Naive thymus-derived CD4-positive, alpha-beta T cell (primary cell): ENCODE data around the gene PLEKHA7. TPM values are rescaled to one million over a fixed set of nuclear protein-coding genes. Genes with fewer than 3 reads are reported as not detected.

ENCODE experiments used
- ATAC-seq: fragments of 150-1000 bp; cut with Tn5 transposase; 2 replicates; pipeline ENCODE4 v1.10.0; 2021; ENCODE audit warnings: mild to moderate bottlenecking, moderate library complexity
- CTCF ChIA-PET: fragments of 350-600 bp; sonication (Branson Sonifier 250); formaldehyde crosslinking; loops from one replicate; lab custom pipeline; 2021; ENCODE audit warnings: antibody characterized with exemption; lab: Charles Lee
- POLR2A ChIA-PET: fragments of 350-600 bp; sonication (Branson Sonifier 250); formaldehyde crosslinking; loops from one replicate; lab custom pipeline; 2021; ENCODE audit warnings: antibody characterized with exemption, inconsistent platforms; lab: Charles Lee
- DNase-seq, 9 donors: peaks; one replicate each; pipeline versions ENCODE4 v3.0.0 to v3.0.0-alpha.2; 2020 to 2022; ENCODE audit warnings: mixed read lengths in 1 of 9
- H3K27ac ChIP-seq: one replicate; pipeline ENCODE4 v1.7.0; 2013; ENCODE audit warnings: mild to moderate bottlenecking, low read depth, low read length, moderate library complexity
- H3K27me3 ChIP-seq, 2 donors: one replicate each; pipeline ENCODE4 v1.7.0; 2013; ENCODE audit warnings: low read length in 2 of 2, mild to moderate bottlenecking in 2 of 2, moderate library complexity in 2 of 2; ENCODE audit not compliant: control insufficient read depth in 2 of 2, insufficient read depth in 2 of 2
- H3K36me3 ChIP-seq, 3 experiments: 1 replicate in 2 of 3; 2 replicates in 1 of 3; pipeline ENCODE4 v1.7.0; 2013; ENCODE audit warnings: low read length in 3 of 3, mild to moderate bottlenecking in 3 of 3, moderate library complexity in 1 of 3; ENCODE audit not compliant: insufficient read depth in 3 of 3, control insufficient read depth in 2 of 3
- H3K4me1 ChIP-seq, 2 donors: one replicate each; pipeline ENCODE4 v1.7.0; 2013; ENCODE audit warnings: low read length in 2 of 2, mild to moderate bottlenecking in 2 of 2, moderate library complexity in 1 of 2; ENCODE audit not compliant: control insufficient read depth in 2 of 2, insufficient read depth in 2 of 2
- H3K4me3 ChIP-seq: 2 replicates; pipeline ENCODE4 v1.7.0; 2013; ENCODE audit warnings: mild to moderate bottlenecking, low read length
- H3K9me3 ChIP-seq, 3 experiments: 1 replicate in 2 of 3; 2 replicates in 1 of 3; pipeline ENCODE4 v1.7.0; 2013; ENCODE audit warnings: low read length in 3 of 3; ENCODE audit not compliant: control insufficient read depth in 2 of 3
- H3K27ac Mint-ChIP-seq, 9 donors: one replicate each; pipeline ENCODE4 v1.8.0; 2020 to 2022; ENCODE audit warnings: mixed read lengths in 9 of 9, mild to moderate bottlenecking in 8 of 9, moderate library complexity in 5 of 9, inconsistent platforms in 2 of 9
- H3K27me3 Mint-ChIP-seq, 5 donors: one replicate each; pipeline ENCODE4 v1.8.0; 2021 to 2022; ENCODE audit warnings: mixed read lengths in 5 of 5, mild to moderate bottlenecking in 1 of 5
- H3K36me3 Mint-ChIP-seq, 5 donors: one replicate each; pipeline ENCODE4 v1.8.0; 2020 to 2022; ENCODE audit warnings: mixed read lengths in 5 of 5, mild to moderate bottlenecking in 3 of 5, inconsistent platforms in 1 of 5
- H3K4me1 Mint-ChIP-seq, 7 donors: one replicate each; pipeline ENCODE4 v1.8.0; 2020 to 2022; ENCODE audit warnings: mixed read lengths in 7 of 7, mild to moderate bottlenecking in 3 of 7, inconsistent platforms in 1 of 7
- H3K4me3 Mint-ChIP-seq, 10 donors: one replicate each; pipeline ENCODE4 v1.8.0; 2020 to 2022; ENCODE audit warnings: mild to moderate bottlenecking in 10 of 10, mixed read lengths in 10 of 10, moderate library complexity in 6 of 10, inconsistent platforms in 2 of 10
- H3K9me3 Mint-ChIP-seq, 11 donors: one replicate each; pipeline ENCODE4 v1.8.0; 2020 to 2022; ENCODE audit warnings: mixed read lengths in 11 of 11, mild to moderate bottlenecking in 4 of 11, inconsistent platforms in 1 of 11, moderate library complexity in 1 of 11
- intact Hi-C, 2 donors: fragments of 100-400 bp; cut with micrococcal nuclease; formaldehyde crosslinking; loops; one replicate each; pipeline ENCODE4 v1.15.1; 2023
- polyA plus RNA-seq, 2 donors: library from polyadenylated mRNA; unstranded; fragments of 300-500 nt; fragmentation: Illumina TruSeq; gene quantifications; one replicate each; pipeline ENCODE4 v1.2.3, GENCODE V29; 2021
- total RNA-seq, 6 experiments: library from RNA in 5 of 6; stranded (reverse) in 5 of 6; gene quantifications; 1 replicate in 5 of 6; 2 replicates in 1 of 6; pipeline ENCODE4 v1.2.3 and lab custom pipeline; 2021 to 2026

Gene PLEKHA7
- total and polyA plus RNA-seq, 7 experiments from 2014 or later, result 0.84 to 4.8 (median 2.4) TPM

- Histone ChIP-seq H3K9me3 (no peaks in the 10 kb centered on the region), H3K27ac (no peak overlapping the region), H3K36me3 (no peaks in the 10 kb centered on the region), H3K4me3 (no peak overlapping the region), H3K27me3 (no peaks in the 10 kb centered on the region), H3K4me1 (no peaks in the 10 kb centered on the region)
- H3K4me1 Mint-ChIP-seq, result peaks cover 0 to 10% (median 0%) of the 10 kb centered on the region in 7 donors
- CTCF ChIA-PET, result no interaction called here
- DNase-seq (no peak), ATAC-seq (no peak)
- H3K4me3 Mint-ChIP-seq, result no peak overlapping the region
- POLR2A ChIA-PET, result no interaction called here
- intact Hi-C loops, result no loop called here
- H3K27ac Mint-ChIP-seq, result no peak overlapping the region
- H3K36me3 Mint-ChIP-seq, result peaks cover 0 to 5% (median 0%) of the 10 kb centered on the region in 5 donors
- H3K27me3 Mint-ChIP-seq, result peaks cover 0 to 4% (median 0%) of the 10 kb centered on the region in 5 donors
- peaks cover 0 to 5% (median 0%) of the 10 kb centered on the region in 11 donors for H3K9me3 Mint-ChIP-seq
These were observed 151.5 kb downstream of the PLEKHA7 start for GRCh38 chr11:16862726-16863125.

GRCh38 chr11:16861862-16862261, 152.4 kb downstream of the PLEKHA7 start:
- Mint-ChIP-seq H3K27ac (no peak overlapping the region), H3K9me3 (peaks cover 0 to 5% (median 0%) of the 10 kb centered on the region in 11 donors), H3K27me3 (peaks cover 0 to 4% (median 0%) of the 10 kb centered on the region in 5 donors), H3K4me1 (peaks cover 0 to 10% (median 0%) of the 10 kb centered on the region in 7 donors), H3K36me3 (peaks cover 0 to 5% (median 0%) of the 10 kb centered on the region in 5 donors), H3K4me3 (no peak overlapping the region)
- Histone ChIP-seq H3K27me3 (no peaks in the 10 kb centered on the region), H3K36me3 (no peaks in the 10 kb centered on the region), H3K27ac (no peak overlapping the region), H3K4me3 (no peak overlapping the region), H3K4me1 (no peaks in the 10 kb centered on the region), H3K9me3 (no peaks in the 10 kb centered on the region)
- POLR2A ChIA-PET, result no interaction called here
- no peak for ATAC-seq
- intact Hi-C loops, result no loop called here
- CTCF ChIA-PET, result no interaction called here
- no peak for DNase-seq

DNA sequence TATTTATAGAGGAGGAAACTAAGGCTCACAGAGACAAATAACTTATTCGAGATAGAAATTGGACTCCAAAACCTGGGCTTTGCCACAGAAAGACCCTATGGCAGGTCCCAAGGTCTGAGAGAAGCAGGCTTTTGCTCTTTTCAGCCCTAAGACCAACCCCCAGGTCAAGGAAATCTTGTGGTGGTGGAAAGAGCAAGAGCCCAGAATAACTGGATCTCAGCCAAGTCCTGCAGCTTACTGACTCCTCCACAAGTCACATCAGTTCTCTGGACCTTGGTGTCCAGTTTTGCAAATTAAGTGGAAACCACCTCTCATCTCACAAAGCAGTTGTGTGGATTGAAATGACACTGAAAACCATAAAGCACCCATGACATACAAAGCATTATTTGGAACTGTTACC, 153.6 kb downstream of the PLEKHA7 start:
- H3K4me1 ChIP-seq, result no peaks in the 10 kb centered on the region
- no peak overlapping the region for H3K4me3 ChIP-seq
- no peaks in the 10 kb centered on the region for H3K36me3 ChIP-seq
- Mint-ChIP-seq H3K9me3 (peaks cover 0 to 5% (median 0%) of the 10 kb centered on the region in 11 donors), H3K27me3 (peaks cover 0 to 4% (median 0%) of the 10 kb centered on the region in 5 donors), H3K27ac (no peak overlapping the region), H3K36me3 (peaks cover 0 to 5% (median 0%) of the 10 kb centered on the region in 5 donors), H3K4me3 (no peak overlapping the region), H3K4me1 (peaks cover 0 to 10% (median 0%) of the 10 kb centered on the region in 7 donors)
- no peak overlapping the region for H3K27ac ChIP-seq
- ChIA-PET CTCF (no interaction called here), POLR2A (no interaction called here)
- no peaks in the 10 kb centered on the region for H3K9me3 ChIP-seq
- DNase-seq, result no peak
- ATAC-seq, result no peak
- intact Hi-C loops, result no loop called here
- H3K27me3 ChIP-seq, result no peaks in the 10 kb centered on the region

- Mint-ChIP-seq H3K9me3 (peaks cover 0 to under 1% (median 0%) of the 10 kb centered on the region in 11 donors), H3K27me3 (peaks cover 0 to under 1% (median 0%) of the 10 kb centered on the region in 5 donors), H3K36me3 (peaks cover 0 to under 1% (median 0%) of the 10 kb centered on the region in 5 donors), H3K4me1 (peaks cover 0 to 10% (median 0%) of the 10 kb centered on the region in 7 donors), H3K27ac (no peak overlapping the region), H3K4me3 (no peak overlapping the region)
- Histone ChIP-seq H3K27ac (no peak overlapping the region), H3K4me3 (no peak overlapping the region), H3K9me3 (no peaks in the 10 kb centered on the region), H3K27me3 (no peaks in the 10 kb centered on the region), H3K4me1 (no peaks in the 10 kb centered on the region), H3K36me3 (no peaks in the 10 kb centered on the region)
- ChIA-PET POLR2A (no interaction called here), CTCF (no interaction called here)
- intact Hi-C loops, result no loop called here
- DNase-seq (no peak), ATAC-seq (no peak)
These were observed 154.6 kb downstream of the PLEKHA7 start for GRCh38 chr11:16859651-16860050.

DNA sequence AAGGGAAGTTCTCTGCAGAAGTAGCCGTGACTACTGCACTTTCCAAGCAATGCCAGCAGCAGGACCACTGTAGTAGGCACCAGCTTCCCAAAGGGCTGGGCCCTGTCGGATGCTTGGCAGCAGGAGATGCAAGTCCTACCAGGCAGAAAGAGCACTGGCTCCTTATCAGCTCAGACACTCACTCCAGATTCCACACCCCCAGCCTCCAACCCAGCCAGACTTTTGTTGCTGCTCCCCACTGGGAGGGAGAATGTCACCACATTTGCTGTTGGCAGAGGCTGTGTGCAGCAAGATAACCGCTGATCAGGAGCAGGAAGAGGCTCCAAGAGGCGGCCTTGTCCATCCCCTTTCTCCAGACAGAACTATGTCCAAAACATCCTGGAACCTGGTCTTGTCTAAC, 157.0 kb downstream of the PLEKHA7 start:
- no peaks in the 10 kb centered on the region for H3K27me3 ChIP-seq
- no peaks in the 10 kb centered on the region for H3K9me3 ChIP-seq
- ChIA-PET POLR2A (no interaction called here), CTCF (interaction anchor here (0.7 kb wide), 1 partner anchor 12 kb away, joined by 3 read pairs; no protein-coding TSS in a partner anchor)
- Mint-ChIP-seq H3K9me3 (peaks cover 0 to under 1% (median 0%) of the 10 kb centered on the region in 11 donors), H3K27me3 (no peaks in the 10 kb centered on the region), H3K4me1 (peaks cover 0 to 2% (median 0%) of the 10 kb centered on the region in 7 donors), H3K27ac (no peak overlapping the region), H3K4me3 (no peak overlapping the region), H3K36me3 (no peaks in the 10 kb centered on the region)
- no peaks in the 10 kb centered on the region for H3K4me1 ChIP-seq
- H3K4me3 ChIP-seq, result no peak overlapping the region
- DNase-seq (no peak), ATAC-seq (no peak)
- intact Hi-C loops, result no loop called here
- H3K36me3 ChIP-seq, result no peaks in the 10 kb centered on the region
- no peak overlapping the region for H3K27ac ChIP-seq

GRCh38 chr11:16856022-16856471, 158.2 kb downstream of the PLEKHA7 start:
- intact Hi-C loops, result no loop called here
- H3K27ac Mint-ChIP-seq, result peak overlapping the region in 2 of 9 donors; percentile 5 to 8
- POLR2A ChIA-PET, result no interaction called here
- no peaks in the 10 kb centered on the region for H3K36me3 Mint-ChIP-seq
- Histone ChIP-seq H3K27ac (no peak overlapping the region), H3K4me1 (no peaks in the 10 kb centered on the region), H3K4me3 (no peak overlapping the region), H3K36me3 (no peaks in the 10 kb centered on the region), H3K27me3 (no peaks in the 10 kb centered on the region), H3K9me3 (no peaks in the 10 kb centered on the region)
- no peaks in the 10 kb centered on the region for H3K4me1 Mint-ChIP-seq
- DNase-seq, result no peak
- CTCF ChIA-PET, result no interaction called here
- ATAC-seq, result no peak
- H3K4me3 Mint-ChIP-seq, result no peak overlapping the region
- peaks cover 0 to 1% (median 0%) of the 10 kb centered on the region in 11 donors for H3K9me3 Mint-ChIP-seq
- H3K27me3 Mint-ChIP-seq, result no peaks in the 10 kb centered on the region

- Mint-ChIP-seq H3K27ac (no peak overlapping the region), H3K27me3 (no peaks in the 10 kb centered on the region), H3K36me3 (no peaks in the 10 kb centered on the region), H3K4me3 (no peak overlapping the region), H3K9me3 (peaks cover 0 to 1% (median 0%) of the 10 kb centered on the region in 11 donors), H3K4me1 (no peaks in the 10 kb centered on the region)
- ChIA-PET POLR2A (no interaction called here), CTCF (no interaction called here)
- Histone ChIP-seq H3K36me3 (no peaks in the 10 kb centered on the region), H3K9me3 (no peaks in the 10 kb centered on the region), H3K4me1 (no peaks in the 10 kb centered on the region), H3K27me3 (no peaks in the 10 kb centered on the region), H3K4me3 (no peak overlapping the region), H3K27ac (no peak overlapping the region)
- no peak for ATAC-seq
- no peak for DNase-seq
- intact Hi-C loops, result no loop called here
These were observed 159.2 kb downstream of the PLEKHA7 start for GRCh38 chr11:16854979-16855378.
